ENCODE measurements around the gene DNAJC3.

DNAJC3 gene

DNA sequence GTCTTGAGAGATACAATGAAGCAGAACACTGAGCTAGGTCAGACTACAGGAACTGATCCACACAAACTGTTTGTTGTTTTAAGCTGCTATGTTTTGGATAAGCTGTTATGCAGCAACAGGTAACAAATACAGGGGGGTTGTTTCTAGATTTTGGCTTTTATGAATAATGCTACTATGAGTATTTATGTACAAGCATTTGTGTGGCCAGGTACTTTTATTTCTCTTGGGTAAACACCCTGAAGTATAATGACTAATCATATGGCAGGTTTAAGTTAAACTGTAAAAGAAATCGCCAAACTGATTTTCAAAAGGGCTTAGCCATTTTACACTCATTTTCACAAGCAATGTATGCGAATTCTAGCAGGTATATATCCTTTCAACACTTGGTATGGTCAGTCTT lies 166.0 kb downstream of the DNAJC3 start:
- DNase-seq (ENCODE audit: low read depth): no peak

All from non-pigmented ciliary epithelial cell (primary cell).